HG03175 (cell line): Measurements from ENCODE around the gene CAMSAP1.

Experiments
- ATAC-seq: cut with Tn5 transposase; IDR thresholded peaks from one replicate; pipeline ENCODE4 v1.9.1; 2021; ENCODE audit warnings: mild to moderate bottlenecking, moderate library complexity; ENCODE audit not compliant: unreplicated experiment

Gene CAMSAP1

GRCh38 chr9:135840539-135840938 is 66.8 kb downstream of the CAMSAP1 start:
- ATAC-seq = no peak

- no peak for ATAC-seq
These were observed 67.2 kb downstream of the CAMSAP1 start for GRCh38 chr9:135840107-135840506.

GRCh38 chr9:135839516-135839915 is 67.8 kb downstream of the CAMSAP1 start:
- ATAC-seq = no peak

- ATAC-seq = no peak
These were observed 72.2 kb downstream of the CAMSAP1 start for GRCh38 chr9:135835131-135835530.

- no peak for ATAC-seq
These were observed 73.5 kb downstream of the CAMSAP1 start for GRCh38 chr9:135833864-135834263.

GRCh38 chr9:135830496-135830895 is 76.8 kb downstream of the CAMSAP1 start:
- ATAC-seq = no peak

- ATAC-seq = no peak
These were observed 78.7 kb downstream of the CAMSAP1 start for GRCh38 chr9:135828656-135829055.

GRCh38 chr9:135827866-135828580 is 79.3 kb downstream of the CAMSAP1 start:
- ATAC-seq = no peak

GRCh38 chr9:135827301-135827700 is 80.0 kb downstream of the CAMSAP1 start:
- ATAC-seq = no peak

- no peak for ATAC-seq
These were observed 81.2 kb downstream of the CAMSAP1 start for GRCh38 chr9:135826188-135826545.

GRCh38 chr9:135825435-135826187 is 81.7 kb downstream of the CAMSAP1 start:
- ATAC-seq = no peak

- ATAC-seq = no peak
These were observed 84.3 kb downstream of the CAMSAP1 start for GRCh38 chr9:135823036-135823435.

GRCh38 chr9:135822374-135822755 is 85.0 kb downstream of the CAMSAP1 start:
- no peak for ATAC-seq

- no peak for ATAC-seq
These were observed 85.5 kb downstream of the CAMSAP1 start for GRCh38 chr9:135821733-135822373.

- no peak for ATAC-seq
These were observed 86.2 kb downstream of the CAMSAP1 start for GRCh38 chr9:135821116-135821515.

GRCh38 chr9:135820661-135821060 is 86.7 kb downstream of the CAMSAP1 start:
- ATAC-seq = no peak

- ATAC-seq = no peak
These were observed 87.4 kb downstream of the CAMSAP1 start for GRCh38 chr9:135819905-135820304.

GRCh38 chr9:135818718-135819475 is 88.4 kb downstream of the CAMSAP1 start:
- no peak for ATAC-seq

- no peak for ATAC-seq
These were observed 89.2 kb downstream of the CAMSAP1 start for GRCh38 chr9:135817951-135818717.

- ATAC-seq = no peak
These were observed 90.7 kb downstream of the CAMSAP1 start for GRCh38 chr9:135816651-135816970.
